ENCODE measurements around the gene PKMYT1. TPM values are rescaled to one million over a fixed set of nuclear protein-coding genes. Genes with fewer than 3 reads are reported as not detected.

Gene PKMYT1
- total RNA-seq, 2 donors from 2014 or later, result 0.97 to 2.9 TPM

GRCh38 chr16:2981177-2981898, 1.1 kb upstream of the PKMYT1 start:
- intact Hi-C loops (cut with DNase I), result no loop called here
- ATAC-seq (no peak), DNase-seq (no peak)

GRCh38 chr16:2979669-2980226, 498 bp downstream of the PKMYT1 start:
- DNase-seq, result no peak
- no peak for ATAC-seq
- intact Hi-C loops (cut with DNase I), result no loop called here

DNA sequence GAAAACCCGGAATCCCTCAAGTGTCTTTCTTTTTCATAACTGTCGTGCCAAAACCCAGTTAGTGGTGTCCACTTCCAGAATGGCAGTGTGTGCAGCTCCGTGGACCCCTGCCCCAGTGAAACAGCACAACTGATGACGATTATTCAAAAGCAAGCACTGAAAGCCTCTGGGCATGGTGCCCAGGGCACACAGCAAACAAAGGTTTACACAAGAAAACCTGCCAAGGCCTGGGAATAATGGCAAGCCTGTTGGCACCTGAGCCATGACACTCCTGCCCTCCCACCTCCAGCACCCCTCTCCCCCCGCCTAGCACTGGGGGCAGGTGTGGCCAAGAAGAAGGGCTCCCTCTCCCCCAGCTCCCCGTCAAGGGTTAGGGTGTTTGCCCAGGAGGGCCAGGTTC, 2.8 kb downstream of the PKMYT1 start:
- intact Hi-C loops (cut with DNase I), result no loop called here
- DNase-seq, result no peak
- ATAC-seq, result no peak

GRCh38 chr16:2976673-2977072, 3.6 kb downstream of the PKMYT1 start:
- intact Hi-C loops (cut with DNase I), result no loop called here
- DNase-seq, result no peak
- ATAC-seq, result no peak

GRCh38 chr16:2976201-2976600, 4.0 kb downstream of the PKMYT1 start:
- DNase-seq (no peak), ATAC-seq (no peak)
- intact Hi-C loops (cut with DNase I), result no loop called here

- DNase-seq (no peak), ATAC-seq (no peak)
- intact Hi-C loops (cut with DNase I), result no loop called here
Measured at GRCh38 chr16:2975161-2975795, 5.0 kb downstream of the PKMYT1 start.

GRCh38 chr16:2974319-2975056, 5.8 kb downstream of the PKMYT1 start:
- DNase-seq (no peak), ATAC-seq (no peak)
- intact Hi-C loops (cut with DNase I), result no loop called here

GRCh38 chr16:2973605-2974318, 6.5 kb downstream of the PKMYT1 start:
- intact Hi-C loops (cut with DNase I), result no loop called here
- DNase-seq (no peak), ATAC-seq (no peak)

DNA sequence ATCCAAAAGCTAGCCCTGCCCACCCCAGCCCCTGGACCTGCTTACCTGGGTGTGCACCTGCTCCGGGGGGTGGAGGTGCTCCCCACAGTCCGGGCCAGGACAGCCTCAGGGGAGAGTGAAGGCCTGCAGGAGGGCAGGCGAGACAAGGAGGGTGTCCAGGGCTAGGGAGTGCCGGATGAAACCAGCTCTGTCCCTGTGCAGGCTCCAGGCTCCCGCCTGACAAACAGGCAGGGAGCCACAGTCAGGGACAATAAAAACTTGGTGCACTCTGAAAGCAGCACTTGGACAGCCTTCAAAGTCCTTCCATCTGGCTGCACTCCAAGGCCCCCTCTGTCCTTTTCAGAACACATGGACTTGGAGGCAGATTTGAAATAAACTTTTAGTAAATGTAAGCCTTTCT, 7.2 kb downstream of the PKMYT1 start:
- intact Hi-C loops (cut with DNase I), result no loop called here
- DNase-seq (no peak), ATAC-seq (no peak)

GRCh38 chr16:2971985-2972784, 8.1 kb downstream of the PKMYT1 start:
- DNase-seq, result no peak
- ATAC-seq, result no peak
- intact Hi-C loops (cut with DNase I), result no loop called here

DNA sequence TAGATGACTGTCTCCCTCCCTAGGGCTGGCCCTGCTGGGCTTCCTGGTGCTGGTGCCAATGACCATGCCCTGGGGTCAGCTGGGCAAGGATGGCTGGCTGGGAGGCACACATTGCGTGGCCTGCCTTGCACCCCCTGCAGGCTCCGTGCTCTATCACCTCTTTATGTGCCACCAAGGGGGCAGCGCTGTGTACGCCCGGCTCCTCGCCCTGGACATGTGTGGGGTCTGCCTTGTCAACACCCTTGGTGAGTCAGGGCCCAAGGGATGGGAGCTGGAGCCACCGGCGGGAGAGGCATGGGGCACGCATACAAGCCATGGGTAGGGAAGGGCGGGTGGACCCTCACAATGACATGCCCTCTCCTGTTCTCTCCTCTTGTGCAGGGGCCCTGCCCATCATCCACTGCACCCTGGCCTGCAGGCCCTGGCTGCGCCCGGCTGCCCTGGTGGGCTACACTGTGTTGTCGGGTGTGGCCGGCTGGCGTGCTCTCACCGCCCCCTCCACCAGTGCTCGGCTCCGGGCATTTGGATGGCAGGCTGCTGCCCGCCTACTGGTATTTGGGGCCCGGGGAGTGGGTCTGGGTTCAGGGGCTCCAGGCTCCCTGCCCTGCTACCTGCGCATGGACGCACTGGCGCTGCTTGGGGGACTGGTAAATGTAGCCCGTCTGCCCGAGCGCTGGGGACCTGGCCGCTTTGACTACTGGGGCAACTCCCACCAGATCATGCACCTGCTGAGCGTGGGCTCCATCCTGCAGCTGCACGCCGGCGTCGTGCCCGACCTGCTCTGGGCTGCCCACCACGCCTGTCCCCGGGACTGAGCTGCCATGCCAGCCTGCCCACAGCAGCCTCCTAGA, 8.9 kb downstream of the PKMYT1 start:
- no peak for DNase-seq
- no peak for ATAC-seq
- intact Hi-C loops (cut with DNase I), result no loop called here

- DNase-seq (no peak), ATAC-seq (no peak)
- intact Hi-C loops (cut with DNase I), result no loop called here
Measured at GRCh38 chr16:2970563-2970962, 9.7 kb downstream of the PKMYT1 start.

GRCh38 chr16:2969545-2970521, 10.4 kb downstream of the PKMYT1 start:
- DNase-seq (peak; percentile 68), ATAC-seq (peak; percentile 14 to 33)
- intact Hi-C loops (cut with DNase I), result no loop called here

DNA sequence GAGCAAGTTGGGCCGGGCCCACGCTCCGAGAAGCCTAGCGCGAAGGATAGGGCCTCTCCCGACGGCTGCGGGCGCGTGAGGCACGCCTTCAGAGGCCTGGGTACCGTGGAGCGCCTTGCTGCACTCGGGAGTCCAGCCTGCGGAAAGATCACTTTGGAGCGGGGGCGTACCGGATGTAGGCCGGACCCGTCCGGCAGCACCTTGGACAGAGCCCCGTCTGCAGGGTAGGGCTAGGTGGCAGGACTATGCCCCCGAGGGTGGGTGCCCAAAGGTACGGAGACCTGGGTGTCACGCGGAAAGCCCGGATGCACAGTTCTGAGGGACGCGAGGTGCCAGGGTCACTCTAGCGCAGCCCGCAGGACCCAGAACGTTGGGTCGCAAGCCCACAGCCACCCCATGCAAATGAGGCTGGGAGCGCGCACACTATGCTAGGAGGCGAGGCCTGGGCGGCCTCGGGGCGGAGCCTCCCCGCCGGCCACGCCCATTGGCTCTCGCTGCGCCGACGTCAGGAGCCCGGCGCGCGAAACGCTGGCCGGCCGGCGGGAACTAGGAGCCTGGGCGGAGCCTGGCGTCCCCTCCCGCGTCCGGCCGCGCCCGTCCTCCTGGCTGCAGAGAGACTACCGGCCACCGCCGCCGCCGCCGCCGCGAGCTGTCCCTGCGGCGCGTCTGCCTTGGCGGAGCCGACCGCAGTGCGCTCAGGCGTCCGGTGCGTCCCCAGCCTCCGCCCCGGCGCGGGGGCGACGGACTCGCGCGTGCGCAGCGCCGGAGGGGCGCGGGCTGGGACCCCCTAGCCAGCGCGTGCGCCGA, 11.3 kb downstream of the PKMYT1 start, which contains the start of gene PAQR4:
PAQR4 (plus strand) TSS at position 611 of the 807 bp plus-strand sequence. CDS start 327 bp downstream, outside the sequence.
- peak; percentile 91 for ATAC-seq
- intact Hi-C loops (cut with DNase I), result no loop called here
- peak; percentile 90 for DNase-seq

DNA sequence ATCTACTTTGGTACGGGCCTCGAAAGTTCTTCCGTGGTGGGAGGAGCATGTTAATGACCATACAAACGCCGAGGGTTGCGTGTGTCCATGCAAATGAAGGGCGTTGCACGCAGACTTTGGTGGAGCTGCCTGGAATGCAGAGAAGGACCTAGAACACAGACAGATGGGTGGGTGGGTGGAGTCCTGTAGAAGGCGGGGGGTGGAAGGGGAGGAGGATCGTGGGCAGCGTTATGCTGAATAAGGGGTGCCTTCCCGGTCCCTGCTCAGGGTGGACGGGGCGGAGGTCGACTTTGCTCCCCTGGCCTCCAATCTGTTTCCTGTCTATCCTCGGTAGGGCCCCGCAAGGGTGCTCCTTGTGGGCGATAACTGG, 11.9 kb downstream of the PKMYT1 start:
- ATAC-seq (no peak), DNase-seq (no peak)
- intact Hi-C loops (cut with DNase I), result no loop called here

GRCh38 chr16:2967721-2968161, 12.5 kb downstream of the PKMYT1 start:
- no peak for DNase-seq
- no peak for ATAC-seq
- intact Hi-C loops (cut with DNase I), result no loop called here
